Measurements from ENCODE around the gene AVPI1. TPM values are rescaled to one million over a fixed set of nuclear protein-coding genes. Genes with fewer than 3 reads are reported as not detected.

The AVPI1 gene
- total and polyA plus RNA-seq, 2 donors (not counting 3 experiments of a cell fraction or from before 2014, with no cell fraction given): 2.4 to 3.7 TPM

DNA sequence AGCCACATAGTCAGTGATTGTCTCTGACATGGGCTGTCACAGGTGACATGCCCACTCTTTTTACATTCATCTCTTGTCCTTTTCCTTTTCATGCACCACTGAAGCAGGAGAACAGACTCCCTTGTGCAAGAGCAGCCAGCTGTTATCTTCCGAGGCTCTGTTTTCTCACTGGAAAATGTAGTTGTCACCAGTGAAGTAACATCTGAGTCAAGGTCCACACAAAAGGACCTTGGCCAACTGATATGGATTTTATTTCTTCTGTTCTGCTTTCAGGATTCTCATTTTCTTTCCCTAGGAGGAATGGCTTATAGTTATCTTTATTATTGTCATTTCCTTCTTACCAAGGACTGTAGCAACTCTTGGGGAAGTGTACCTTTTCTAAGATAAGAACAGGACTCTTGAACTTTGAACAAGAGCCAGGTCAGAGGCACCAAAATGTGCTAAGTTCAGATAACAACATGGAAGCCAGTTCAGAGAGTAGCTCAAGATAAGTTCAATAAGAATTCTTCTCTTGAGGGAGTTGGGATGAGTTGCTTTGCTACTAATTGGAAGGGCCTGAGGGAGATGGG lies 22.7 kb downstream of the AVPI1 start:
- Histone ChIP-seq H3K27ac (ENCODE audit: insufficient read depth, low read depth, low read length) (no peak overlapping the region), H3K36me3 (ENCODE audit: control insufficient read depth in 2 of 2, extremely low read depth in 1 of 2, insufficient read depth in 2 of 2, low read length in 2 of 2) (peaks cover 9 to 14% of the 10 kb centered on the region in 2 experiments), H3K9me1 (replicated peaks; ENCODE audit: control insufficient read depth, extremely low read depth, insufficient read depth, low read length) (no peaks in the 10 kb centered on the region), H3K4me2 (ENCODE audit: insufficient read depth, low read length) (no peak overlapping the region), H3K79me2 (ENCODE audit: control insufficient read depth, insufficient read depth, low read length) (no peaks in the 10 kb centered on the region), H3K27me3 (ENCODE audit: control insufficient read depth in 2 of 2, insufficient read depth in 2 of 2, low read length in 2 of 2) (no peaks in the 10 kb centered on the region), H2AFZ (ENCODE audit: low read depth, low read length) (no peak overlapping the region), H3K4me3 (replicated peaks in 1 of 3; ENCODE audit: insufficient read depth in 1 of 3, low read depth in 1 of 3, low read length in 3 of 3) (no peak overlapping the region), H3K9me3 (replicated peaks; ENCODE audit: control insufficient read depth, insufficient read depth, low read length) (no peaks in the 10 kb centered on the region), H3K4me1 (ENCODE audit: control insufficient read depth, extremely low read depth, insufficient read depth, low read length) (no peaks in the 10 kb centered on the region), H3K9ac (replicated peaks; ENCODE audit: extremely low read depth, insufficient read depth, low read length) (no peak overlapping the region), H4K20me1 (replicated peaks; ENCODE audit: control insufficient read depth, extremely low read depth, insufficient read depth, low read length) (no peaks in the 10 kb centered on the region)
- intact Hi-C loops (cut with micrococcal nuclease): no loop called here
- dilution Hi-C loops (cut with MboI; ENCODE audit: extremely low pct_ligation_motif_present, low sequenced_read_pairs): no loop called here
- FAIRE-seq (no peak), DNase-seq (ENCODE audit: low read depth, low spot score) (peak; percentile 40)
- TF ChIP-seq GATA2 (IDR thresholded peaks at IDR 0.05; ENCODE audit: insufficient read depth, insufficient read length, low read depth, low read length): no peak
- BruUV-seq (replicated peaks): no TSS peak
- CTCF ChIA-PET: interaction anchor here (2.2 kb wide), 1 partner anchor 12 kb away, joined by 10 read pairs; no protein-coding TSS in a partner anchor
- POLR2A ChIA-PET: no interaction called here

GRCh38 chr10:97659589-97659988 lies 27.5 kb downstream of the AVPI1 start:
- DNase-seq (ENCODE audit: low read depth, low spot score) (no peak), FAIRE-seq (no peak)
- H4K20me1 ChIP-seq (replicated peaks; ENCODE audit: control insufficient read depth, extremely low read depth, insufficient read depth, low read length): no peaks in the 10 kb centered on the region
- no peak overlapping the region for H3K4me2 ChIP-seq (ENCODE audit: insufficient read depth, low read length)
- intact Hi-C loops (cut with micrococcal nuclease): no loop called here
- no peak overlapping the region for H2AFZ ChIP-seq (ENCODE audit: low read depth, low read length)
- H3K27ac ChIP-seq (ENCODE audit: insufficient read depth, low read depth, low read length): no peak overlapping the region
- no peaks in the 10 kb centered on the region for H3K79me2 ChIP-seq (ENCODE audit: control insufficient read depth, insufficient read depth, low read length)
- CTCF ChIA-PET: interaction anchor here (1.0 kb wide), 1 partner anchor 17 kb away, joined by 3 read pairs; no protein-coding TSS in a partner anchor
- peaks cover 9 to 13% of the 10 kb centered on the region in 2 experiments for H3K36me3 ChIP-seq (ENCODE audit: control insufficient read depth in 2 of 2, extremely low read depth in 1 of 2, insufficient read depth in 2 of 2, low read length in 2 of 2)
- no peak overlapping the region for H3K9ac ChIP-seq (replicated peaks; ENCODE audit: extremely low read depth, insufficient read depth, low read length)
- dilution Hi-C loops (cut with MboI; ENCODE audit: extremely low pct_ligation_motif_present, low sequenced_read_pairs): no loop called here
- no peaks in the 10 kb centered on the region for H3K27me3 ChIP-seq (ENCODE audit: control insufficient read depth in 2 of 2, insufficient read depth in 2 of 2, low read length in 2 of 2)
- no peak overlapping the region for H3K4me3 ChIP-seq (replicated peaks in 1 of 3; ENCODE audit: insufficient read depth in 1 of 3, low read depth in 1 of 3, low read length in 3 of 3)
- TF ChIP-seq GATA2 (IDR thresholded peaks at IDR 0.05; ENCODE audit: insufficient read depth, insufficient read length, low read depth, low read length) (no peak), POLR2AphosphoS5 (IDR thresholded peaks at IDR 0.05; ENCODE audit: insufficient read depth, low read depth, low read length) (no peak), MYC (IDR thresholded peaks at IDR 0.05; ENCODE audit: low read depth, low read length) (no peak), CTCF (IDR thresholded peaks at IDR 0.05; ENCODE audit: extremely low read depth in 1 of 2, insufficient read depth in 1 of 2, low read depth in 1 of 2, low read length in 2 of 2) (no peak), JUN (IDR thresholded peaks at IDR 0.05; ENCODE audit: borderline replicate concordance, insufficient read depth, insufficient read length, low read depth) (no peak), FOS (IDR thresholded peaks at IDR 0.05; ENCODE audit: borderline replicate concordance, insufficient read depth, low read length) (no peak), EZH2 (IDR thresholded peaks at IDR 0.05; ENCODE audit: borderline replicate concordance, low read depth, low read length, severe bottlenecking) (no peak), POLR2A (IDR thresholded peaks at IDR 0.05; ENCODE audit: low read depth, low read length) (no peak)
- TF ChIP-seq, protein P1, sequence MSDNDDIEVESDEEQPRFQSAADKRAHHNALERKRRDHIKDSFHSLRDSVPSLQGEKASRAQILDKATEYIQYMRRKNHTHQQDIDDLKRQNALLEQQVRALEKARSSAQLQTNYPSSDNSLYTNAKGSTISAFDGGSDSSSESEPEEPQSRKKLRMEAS (IDR thresholded peaks at IDR 0.05; ENCODE audit: insufficient read depth, insufficient read length): no peak
- POLR2A ChIA-PET: no interaction called here
- no peaks in the 10 kb centered on the region for H3K9me3 ChIP-seq (replicated peaks; ENCODE audit: control insufficient read depth, insufficient read depth, low read length)
- H3K9me1 ChIP-seq (replicated peaks; ENCODE audit: control insufficient read depth, extremely low read depth, insufficient read depth, low read length): no peaks in the 10 kb centered on the region
- H3K4me1 ChIP-seq (ENCODE audit: control insufficient read depth, extremely low read depth, insufficient read depth, low read length): no peaks in the 10 kb centered on the region
- no TSS peak for BruUV-seq (replicated peaks)

Data from endothelial cell of umbilical vein (primary cell).